HG02884 (cell line): ENCODE data around the gene NUDT17.

Experiments
- ATAC-seq: cut with Tn5 transposase; IDR thresholded peaks from one replicate; pipeline ENCODE4 v1.9.1; 2021; ENCODE audit warnings: mild to moderate bottlenecking, moderate library complexity; ENCODE audit not compliant: unreplicated experiment

The NUDT17 gene

GRCh38 chr1:145887631-145888030, 42.2 kb downstream of the NUDT17 start:
- ATAC-seq = no peak

DNA sequence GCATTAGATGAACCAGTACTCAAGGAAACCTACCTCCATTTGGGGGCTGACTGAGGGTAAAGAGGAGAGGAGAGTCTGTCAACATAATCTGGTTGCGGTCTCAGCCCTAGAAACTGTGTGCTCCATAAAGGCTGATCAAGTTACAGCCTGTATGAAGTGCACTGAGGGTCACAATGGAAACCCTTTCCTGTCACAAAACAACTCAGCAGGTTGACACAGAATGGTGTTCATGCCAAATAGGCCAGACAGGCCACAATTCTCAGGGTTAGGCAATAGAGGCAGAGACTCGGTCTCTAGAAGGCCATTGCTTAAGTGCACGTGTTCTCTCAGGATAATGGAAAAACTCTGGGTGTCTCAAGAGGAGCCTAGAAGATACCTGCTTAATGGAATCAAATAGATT, 44.3 kb downstream of the NUDT17 start:
- ATAC-seq = no peak

DNA sequence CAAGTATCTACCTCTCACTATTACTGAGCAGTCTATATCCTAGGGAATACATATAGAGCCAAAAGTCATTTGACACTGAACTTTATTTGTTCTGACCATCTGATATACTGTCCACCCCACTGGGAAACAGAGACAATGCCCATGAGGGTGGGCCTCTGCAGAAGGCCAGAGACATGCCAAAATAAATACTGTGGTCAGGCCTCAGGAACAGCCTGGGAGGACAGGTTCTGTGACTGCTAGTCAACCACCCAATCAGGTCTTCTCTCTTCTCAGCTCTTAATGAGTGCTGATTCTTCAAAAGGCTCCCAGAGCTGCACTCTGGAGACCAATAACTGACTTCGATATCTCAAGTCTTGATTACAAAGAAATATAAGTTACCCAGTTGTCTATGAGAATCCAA, 45.7 kb downstream of the NUDT17 start:
- no peak for ATAC-seq

DNA sequence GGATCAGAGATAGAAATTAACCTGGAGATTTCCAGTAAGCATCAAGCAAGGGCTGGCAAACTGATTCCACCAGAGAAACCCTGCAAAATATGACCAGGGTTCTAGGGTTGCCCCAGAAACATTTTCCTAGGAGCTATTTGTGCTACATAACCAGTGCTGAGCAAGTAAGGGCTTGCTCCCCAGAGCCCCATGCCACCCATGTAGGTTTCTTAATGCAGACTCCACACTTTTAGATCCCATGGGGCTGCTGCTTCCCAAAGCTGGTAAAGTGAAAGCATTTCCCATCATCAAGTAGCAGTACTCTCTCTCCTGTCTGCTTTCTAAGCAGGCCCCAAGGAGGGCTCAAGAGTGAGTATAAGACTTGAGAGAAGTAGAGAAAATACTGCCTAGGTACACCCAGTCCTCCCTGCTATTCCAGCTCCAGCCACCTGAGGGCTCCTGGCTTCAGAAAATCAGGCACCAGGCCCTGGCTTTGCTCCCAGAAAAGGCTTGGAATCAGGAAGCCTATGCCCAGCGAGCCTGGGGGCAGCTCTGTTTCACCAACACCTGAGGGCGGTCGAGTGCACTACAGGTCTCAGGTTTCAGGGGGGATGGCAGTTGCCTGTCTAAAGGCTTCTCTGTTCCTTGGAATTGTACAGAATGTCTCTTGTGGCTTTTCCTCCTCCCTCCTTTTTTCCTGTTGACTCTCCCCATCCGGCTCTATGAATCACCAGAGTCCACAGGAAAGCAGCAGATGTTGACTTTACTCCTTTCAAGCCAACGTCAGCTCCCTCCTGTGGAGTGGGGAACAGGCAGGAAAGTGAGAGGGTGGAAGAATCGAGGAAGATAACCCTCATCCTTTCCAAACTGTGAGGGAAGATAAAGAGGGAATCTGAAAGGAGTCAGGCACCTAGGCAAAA, 46.4 kb downstream of the NUDT17 start:
- no peak for ATAC-seq

GRCh38 chr1:145892486-145893087, 47.2 kb downstream of the NUDT17 start:
- ATAC-seq = no peak

DNA sequence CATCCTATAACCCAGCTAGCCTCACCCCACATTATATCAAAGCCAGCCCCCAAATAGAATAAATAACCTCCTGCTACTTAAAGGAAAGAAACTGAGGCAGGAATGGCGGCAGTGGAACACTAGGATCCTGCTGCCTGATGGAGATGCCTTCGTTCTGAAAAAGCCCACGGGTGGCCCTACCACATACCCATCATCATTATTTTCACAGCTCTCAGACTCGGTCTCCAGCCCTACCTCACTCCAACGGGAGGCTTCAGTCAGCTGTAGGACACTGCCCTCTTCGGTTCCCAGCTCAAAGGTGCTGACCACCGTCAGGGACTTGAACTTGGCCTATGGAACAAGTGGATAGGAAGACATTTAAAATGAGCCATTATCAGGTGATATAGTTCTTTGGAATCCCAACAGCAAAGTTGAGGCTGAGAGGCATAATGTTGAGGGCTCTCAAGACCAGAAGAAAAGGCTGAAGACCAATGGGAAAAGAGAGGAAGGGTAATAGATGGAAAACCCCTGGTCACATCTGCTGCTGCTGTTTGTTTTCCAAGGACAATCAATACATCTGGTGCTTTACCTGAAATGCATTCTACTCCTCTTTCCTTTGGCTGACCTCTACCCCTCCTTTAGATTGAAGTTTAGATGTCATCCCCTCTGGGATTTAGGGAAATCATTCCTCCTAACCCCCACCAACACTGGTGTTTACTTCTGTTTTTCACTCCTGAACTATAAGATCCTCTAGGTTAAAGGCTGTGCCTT, 48.1 kb downstream of the NUDT17 start:
- no peak for ATAC-seq

DNA sequence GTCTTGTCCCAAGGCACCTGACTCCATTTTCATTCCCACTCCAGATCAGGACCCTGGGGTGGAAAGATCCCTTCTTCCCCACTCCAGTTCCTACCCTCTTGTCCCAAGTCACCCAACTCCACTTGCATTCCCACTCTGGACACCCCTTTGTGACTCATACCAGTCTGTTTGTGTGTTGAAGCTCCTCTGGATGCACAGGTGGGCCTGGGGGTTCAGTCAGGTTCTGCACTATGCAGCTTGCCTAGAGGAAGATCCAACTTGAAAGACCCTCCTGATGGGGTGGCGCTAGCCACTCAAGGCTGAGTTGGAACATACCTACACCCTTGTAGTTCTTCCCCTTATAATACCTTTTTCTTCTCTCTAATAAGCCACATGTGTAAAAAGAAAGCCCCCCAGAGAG, 50.0 kb downstream of the NUDT17 start:
- ATAC-seq = no peak

DNA sequence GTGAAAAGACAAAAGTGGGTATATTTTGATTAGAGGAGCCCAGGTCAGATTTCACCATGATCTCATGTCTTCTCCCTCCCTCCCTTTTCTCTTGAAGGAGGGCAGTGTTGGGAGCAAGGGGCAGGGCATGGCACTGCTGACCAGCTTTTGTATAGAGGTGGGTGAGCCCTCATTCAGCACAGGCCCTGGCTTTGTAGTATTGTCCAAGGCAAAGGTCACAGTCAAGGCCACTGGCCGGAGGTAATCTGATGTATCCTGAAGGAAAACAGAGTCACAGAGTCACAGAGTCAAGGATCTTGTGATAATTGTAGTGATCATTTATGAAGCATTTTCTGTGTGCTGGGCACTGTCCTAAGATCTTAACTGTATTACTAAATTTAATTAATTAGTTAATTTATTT, 52.5 kb downstream of the NUDT17 start:
- ATAC-seq = no peak
